Endothelial cell of umbilical vein (primary cell): ENCODE data around the gene DGKK. TPM values are rescaled to one million over a fixed set of nuclear protein-coding genes. Genes with fewer than 3 reads are reported as not detected.

Experiments
- BruUV-seq: library from RNA; stranded (reverse); fragments of 400-500 nt; replicated peaks from 2 replicates; lab custom pipeline; 2021; lab: Mats Ljungman, UMichigan
- CTCF ChIA-PET: fragments of 300-600, 350-600 bp; sonication (Branson Sonifier 250); formaldehyde crosslinking; loops from one replicate; lab custom pipeline; 2021; ENCODE audit warnings: antibody characterized with exemption, inconsistent platforms; lab: Charles Lee
- POLR2A ChIA-PET: fragments of 300-600, 350-600 bp; sonication (Branson Sonifier 250); formaldehyde crosslinking; loops from one replicate; lab custom pipeline; 2021; ENCODE audit warnings: antibody characterized with exemption, inconsistent platforms; lab: Charles Lee
- DNase-seq: peaks from one replicate; pipeline ENCODE4 v3.0.0-alpha.2; 2011; ENCODE audit warnings: low read depth, low spot score
- FAIRE-seq: peaks from 2 replicates; lab custom pipeline; 2011; peaks lifted over from hg19 to GRCh38; lab: Jason Lieb, UNC
- H2AFZ ChIP-seq: 2 replicates; pipeline ENCODE4 v1.6.0; 2012; ENCODE audit warnings: low read depth, low read length, control low read depth, inconsistent platforms
- H3K27ac ChIP-seq: 2 replicates; pipeline ENCODE4 v1.5.1; 2011; ENCODE audit warnings: low read depth, mild to moderate bottlenecking, control low read depth, low read length, moderate library complexity; ENCODE audit not compliant: insufficient read depth
- H3K27me3 ChIP-seq, 2 experiments: 2 replicates each; pipeline versions ENCODE4 v1.6.0 to v1.6.1; 2011; ENCODE audit warnings: low read length in 2 of 2, mixed read lengths in 1 of 2; ENCODE audit not compliant: control insufficient read depth in 2 of 2, insufficient read depth in 2 of 2
- H3K36me3 ChIP-seq, 2 experiments: 2 replicates in 1 of 2; 3 replicates in 1 of 2; pipeline ENCODE4 v1.5.1; 2011; ENCODE audit warnings: low read length in 2 of 2, mild to moderate bottlenecking in 1 of 2, moderate library complexity in 1 of 2; ENCODE audit not compliant: control insufficient read depth in 2 of 2, insufficient read depth in 2 of 2; ENCODE audit errors: extremely low read depth in 1 of 2
- H3K4me1 ChIP-seq: 3 replicates; pipeline ENCODE4 v1.5.1; 2011; ENCODE audit warnings: mild to moderate bottlenecking, low read length; ENCODE audit not compliant: control insufficient read depth, insufficient read depth; ENCODE audit errors: extremely low read depth
- H3K4me2 ChIP-seq: 2 replicates; pipeline ENCODE4 v1.6.1; 2011; ENCODE audit warnings: low read length, control low read depth, mixed read lengths; ENCODE audit not compliant: insufficient read depth
- H3K4me3 ChIP-seq, 3 experiments: fragments of 200-600 bp in 1 of 3; sonication (generic), shearing (Covaris generic) in 1 of 3; replicated peaks in 1 of 3; 2 replicates each; pipeline ENCODE4 v1.5.1; 2011 to 2016; ENCODE audit warnings: control low read depth in 3 of 3, low read length in 3 of 3, mild to moderate bottlenecking in 2 of 3, inconsistent platforms in 1 of 3, low read depth in 1 of 3, moderate library complexity in 1 of 3; ENCODE audit not compliant: insufficient read depth in 1 of 3
- H3K79me2 ChIP-seq: 2 replicates; pipeline ENCODE4 v1.6.0; 2012; ENCODE audit warnings: low read length, inconsistent platforms; ENCODE audit not compliant: control insufficient read depth, insufficient read depth
- H3K9ac ChIP-seq: replicated peaks from 2 replicates; pipeline ENCODE3; 2011; ENCODE audit warnings: low read length, control low read depth; ENCODE audit not compliant: insufficient read depth; ENCODE audit errors: extremely low read depth
- H3K9me1 ChIP-seq: replicated peaks from 3 replicates; pipeline ENCODE4 v1.6.0; 2011; ENCODE audit warnings: mild to moderate bottlenecking, low read length; ENCODE audit not compliant: control insufficient read depth, insufficient read depth; ENCODE audit errors: extremely low read depth
- H3K9me3 ChIP-seq: replicated peaks from 2 replicates; pipeline ENCODE4 v1.5.1; 2012; ENCODE audit warnings: low read length, inconsistent platforms; ENCODE audit not compliant: control insufficient read depth, insufficient read depth
- H4K20me1 ChIP-seq: replicated peaks from 2 replicates; pipeline ENCODE3; 2011; ENCODE audit warnings: mild to moderate bottlenecking, low read length; ENCODE audit not compliant: control insufficient read depth, insufficient read depth; ENCODE audit errors: extremely low read depth
- EZH2 ChIP-seq: IDR thresholded peaks from 2 replicates; pipeline ENCODE4 v1.6.1; 2012; ENCODE audit warnings: borderline replicate concordance, low read depth, mild to moderate bottlenecking, moderate library complexity, low read length, inconsistent platforms; ENCODE audit not compliant: severe bottlenecking
- FOS ChIP-seq: IDR thresholded peaks from 2 replicates; pipeline ENCODE4 v1.6.1; 2011; ENCODE audit warnings: mild to moderate bottlenecking, low read length, moderate library complexity, borderline replicate concordance; ENCODE audit not compliant: insufficient read depth
- GATA2 ChIP-seq: IDR thresholded peaks from 2 replicates; pipeline ENCODE4 v1.7.0; 2011; ENCODE audit warnings: low read depth, mild to moderate bottlenecking, moderate library complexity, mixed read lengths, low read length; ENCODE audit not compliant: insufficient read length, insufficient read depth
- JUN ChIP-seq: IDR thresholded peaks from 2 replicates; pipeline ENCODE4 v1.6.1; 2011; ENCODE audit warnings: borderline replicate concordance, low read depth; ENCODE audit not compliant: insufficient read length, insufficient read depth
- MYC ChIP-seq: IDR thresholded peaks from one replicate; pipeline ENCODE4 v1.6.1; 2011; ENCODE audit warnings: mild to moderate bottlenecking, low read depth, low read length
- POLR2A ChIP-seq: IDR thresholded peaks from 2 replicates; pipeline ENCODE4 v1.6.1; 2012; ENCODE audit warnings: low read depth, mild to moderate bottlenecking, control low read depth, low read length
- POLR2AphosphoS5 ChIP-seq: IDR thresholded peaks from 2 replicates; pipeline ENCODE4 v1.6.1; 2012; ENCODE audit warnings: low read depth, mild to moderate bottlenecking, control low read depth, low read length, moderate library complexity; ENCODE audit not compliant: insufficient read depth
- dilution Hi-C: fragments of 300-500 bp; cut with MboI; formaldehyde crosslinking; loops from one replicate; pipeline ENCODE4 v1.15.0; 2019; ENCODE audit warnings: low sequenced_read_pairs; ENCODE audit not compliant: extremely low pct_ligation_motif_present
- intact Hi-C: fragments of 100-400 bp; cut with micrococcal nuclease; formaldehyde crosslinking; loops from one replicate; pipeline ENCODE4 v1.10.0; 2022
- polyA plus RNA-seq, 4 experiments: library from polyadenylated mRNA; depleted of rRNA in 3 of 4; stranded (reverse) in 3 of 4; unstranded in 1 of 4; fragments of >200 nt; gene quantifications; 2 replicates each; pipeline versions ENCODE4 v1.2.1 to v1.2.3, GENCODE V29; 2011 to 2012; ENCODE audit warnings: missing spikeins in 1 of 4
- total RNA-seq: library from RNA; stranded (reverse); gene quantifications from 2 replicates; pipeline ENCODE4 v1.2.3, GENCODE V29; 2021
- TF ChIP-seq, protein P1 (sequence below): IDR thresholded peaks from 2 replicates; pipeline ENCODE4 v1.6.1; 2011; ENCODE audit not compliant: insufficient read depth, insufficient read length
- TF ChIP-seq, protein P2 (sequence below), 2 donors: IDR thresholded peaks; 1 replicate in 1 of 2; 2 replicates in 1 of 2; pipeline ENCODE4 v1.5.1; 2011; ENCODE audit warnings: low read length in 2 of 2, mild to moderate bottlenecking in 2 of 2, moderate library complexity in 2 of 2, control low read depth in 1 of 2, inconsistent platforms in 1 of 2, low read depth in 1 of 2; ENCODE audit not compliant: insufficient read depth in 1 of 2; ENCODE audit errors: extremely low read depth in 1 of 2

The DGKK gene
- total and polyA plus RNA-seq, 2 donors (not counting 3 experiments of a cell fraction or from before 2014, with no cell fraction given): not detected

DNA sequence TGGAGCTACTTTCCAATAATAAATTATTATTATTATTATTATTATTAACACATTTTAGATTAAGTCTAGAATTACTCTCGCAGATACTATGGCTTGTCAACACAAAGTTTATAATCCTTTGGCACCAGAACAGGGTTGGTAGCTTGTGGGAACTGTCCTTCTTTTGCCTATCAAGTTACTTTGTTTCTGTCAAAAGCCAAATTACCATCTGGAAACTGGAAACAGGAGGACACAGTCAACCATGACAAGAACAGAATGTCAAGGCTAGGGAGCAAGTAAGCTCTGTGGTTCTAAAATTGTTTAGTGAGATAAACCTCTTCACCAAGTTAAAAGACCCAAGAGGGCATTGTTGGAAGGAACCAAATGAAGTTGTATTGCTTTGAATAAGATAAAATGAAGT, 42.5 kb downstream of the DGKK start:
- TF ChIP-seq MYC (no peak), EZH2 (no peak), FOS (no peak)
- TF ChIP-seq, protein P1, sequence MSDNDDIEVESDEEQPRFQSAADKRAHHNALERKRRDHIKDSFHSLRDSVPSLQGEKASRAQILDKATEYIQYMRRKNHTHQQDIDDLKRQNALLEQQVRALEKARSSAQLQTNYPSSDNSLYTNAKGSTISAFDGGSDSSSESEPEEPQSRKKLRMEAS: no peak
- intact Hi-C loops (no loop called here), dilution Hi-C loops (no loop called here)
- DNase-seq: no peak
- Histone ChIP-seq H2AFZ (no peak overlapping the region), H3K9me3 (no peaks in the 10 kb centered on the region), H3K36me3 (no peaks in the 10 kb centered on the region), H3K9me1 (no peaks in the 10 kb centered on the region), H3K4me3 (no peak overlapping the region), H3K9ac (no peak overlapping the region), H4K20me1 (no peaks in the 10 kb centered on the region), H3K79me2 (no peaks in the 10 kb centered on the region), H3K27ac (no peak overlapping the region), H3K27me3 (no peaks in the 10 kb centered on the region), H3K4me1 (no peaks in the 10 kb centered on the region), H3K4me2 (no peak overlapping the region)
- BruUV-seq: no TSS peak
- no peak for FAIRE-seq
- ChIA-PET CTCF (no interaction called here), POLR2A (no interaction called here)

DNA sequence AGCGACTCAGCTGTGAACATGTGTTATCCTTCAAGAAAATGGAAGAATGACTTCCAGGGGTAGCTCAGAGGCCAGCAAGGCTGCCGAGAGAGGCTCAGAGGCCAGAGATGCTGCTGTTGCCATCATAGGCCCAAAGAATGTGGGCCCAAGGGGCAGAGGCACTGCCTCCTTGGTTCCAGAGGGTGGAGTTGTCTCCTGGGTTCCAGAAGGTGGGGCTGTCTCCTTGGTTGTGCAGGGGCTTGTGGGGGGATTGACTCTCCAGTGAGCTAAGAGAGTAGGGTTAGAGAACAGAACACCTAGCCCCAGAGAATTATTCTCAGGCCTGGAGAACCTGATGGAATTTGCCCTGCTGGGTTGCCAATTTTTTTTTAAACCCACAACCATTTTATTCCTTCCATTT, 62.6 kb downstream of the DGKK start:
- dilution Hi-C loops: no loop called here
- CTCF ChIA-PET: no interaction called here
- BruUV-seq: no TSS peak

More for the DNA sequence above, 62.6 kb downstream of the DGKK start:
- H3K79me2 ChIP-seq: no peaks in the 10 kb centered on the region
- no peak for TF ChIP-seq GATA2
- TF ChIP-seq MYC: no peak
- TF ChIP-seq POLR2AphosphoS5: no peak
- TF ChIP-seq JUN: no peak
- no peak for TF ChIP-seq EZH2
- no peak for TF ChIP-seq FOS
- TF ChIP-seq POLR2A: no peak
- TF ChIP-seq, protein P2, sequence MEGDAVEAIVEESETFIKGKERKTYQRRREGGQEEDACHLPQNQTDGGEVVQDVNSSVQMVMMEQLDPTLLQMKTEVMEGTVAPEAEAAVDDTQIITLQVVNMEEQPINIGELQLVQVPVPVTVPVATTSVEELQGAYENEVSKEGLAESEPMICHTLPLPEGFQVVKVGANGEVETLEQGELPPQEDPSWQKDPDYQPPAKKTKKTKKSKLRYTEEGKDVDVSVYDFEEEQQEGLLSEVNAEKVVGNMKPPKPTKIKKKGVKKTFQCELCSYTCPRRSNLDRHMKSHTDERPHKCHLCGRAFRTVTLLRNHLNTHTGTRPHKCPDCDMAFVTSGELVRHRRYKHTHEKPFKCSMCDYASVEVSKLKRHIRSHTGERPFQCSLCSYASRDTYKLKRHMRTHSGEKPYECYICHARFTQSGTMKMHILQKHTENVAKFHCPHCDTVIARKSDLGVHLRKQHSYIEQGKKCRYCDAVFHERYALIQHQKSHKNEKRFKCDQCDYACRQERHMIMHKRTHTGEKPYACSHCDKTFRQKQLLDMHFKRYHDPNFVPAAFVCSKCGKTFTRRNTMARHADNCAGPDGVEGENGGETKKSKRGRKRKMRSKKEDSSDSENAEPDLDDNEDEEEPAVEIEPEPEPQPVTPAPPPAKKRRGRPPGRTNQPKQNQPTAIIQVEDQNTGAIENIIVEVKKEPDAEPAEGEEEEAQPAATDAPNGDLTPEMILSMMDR (IDR thresholded peaks at IDR 0.05; ENCODE audit: extremely low read depth in 1 of 2, insufficient read depth in 1 of 2, low read depth in 1 of 2, low read length in 2 of 2): no peak
- TF ChIP-seq, protein P1: no peak
- H3K4me3 ChIP-seq: no peak overlapping the region
- FAIRE-seq (no peak), DNase-seq (no peak)
- no peaks in the 10 kb centered on the region for H3K27me3 ChIP-seq
- H2AFZ ChIP-seq: no peak overlapping the region
- H4K20me1 ChIP-seq: no peaks in the 10 kb centered on the region
- H3K9ac ChIP-seq: no peak overlapping the region
- H3K27ac ChIP-seq: no peak overlapping the region
- no peaks in the 10 kb centered on the region for H3K36me3 ChIP-seq
- H3K9me3 ChIP-seq: no peaks in the 10 kb centered on the region
- POLR2A ChIA-PET: no interaction called here
- H3K9me1 ChIP-seq: no peaks in the 10 kb centered on the region
- intact Hi-C loops: no loop called here
- H3K4me2 ChIP-seq: no peak overlapping the region
- no peaks in the 10 kb centered on the region for H3K4me1 ChIP-seq
